VCaP (cell line): ENCODE data around the gene SEZ6L.

Source experiments
- H3K27ac ChIP-seq: fragments of 450-650 bp; 2 replicates; pipeline ENCODE4 v1.5.1; 2017
- CTCF ChIP-seq: fragments of 450-650 bp; conservative IDR thresholded peaks from 2 replicates; pipeline ENCODE4 v1.5.1; 2017; ENCODE audit warnings: mild to moderate bottlenecking, moderate library complexity

The SEZ6L gene

DNA sequence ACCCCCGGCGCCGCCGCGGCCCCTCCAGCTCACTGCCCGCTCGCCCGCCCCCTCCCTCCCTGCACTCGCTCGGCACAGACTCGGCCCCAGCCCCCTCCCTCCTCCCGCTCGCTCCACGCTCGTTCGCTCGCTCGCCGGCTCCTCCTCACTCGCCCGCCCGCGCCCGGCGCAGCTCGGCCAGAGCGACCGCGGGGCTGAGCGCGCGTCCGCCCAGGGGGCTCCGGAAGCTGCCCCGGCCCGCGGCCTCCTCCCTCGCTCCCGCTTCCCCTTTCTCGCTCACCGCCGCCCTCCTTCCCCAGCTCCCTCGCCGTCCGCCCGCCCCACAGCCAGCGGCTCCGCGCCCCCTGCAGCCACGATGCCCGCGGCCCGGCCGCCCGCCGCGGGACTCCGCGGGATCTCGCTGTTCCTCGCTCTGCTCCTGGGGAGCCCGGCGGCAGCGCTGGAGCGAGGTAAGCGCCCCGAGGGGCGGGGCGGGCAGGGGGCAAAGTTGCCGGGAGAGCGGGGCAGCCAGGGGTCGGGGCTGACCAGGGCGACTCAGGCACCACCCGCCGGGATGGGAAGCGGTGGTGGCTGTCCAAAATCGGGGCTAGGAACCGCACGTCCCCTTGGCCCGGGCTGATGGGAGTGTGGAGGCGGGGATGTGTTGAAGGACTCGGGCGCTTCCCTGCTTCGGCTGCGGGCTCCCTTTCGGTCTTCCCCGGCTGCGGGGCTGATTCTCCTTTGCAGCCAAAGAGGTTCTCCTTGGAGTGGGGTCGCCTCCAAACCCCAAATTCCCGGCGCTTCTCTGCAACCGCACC is at the start of gene SEZ6L:
Gene SEZ6L (plus strand): TSS at position 148 of the 797 bp plus-strand sequence. CDS start 208 bp downstream, at position 356.
- no peak within 1 kb of the TSS; the same call in 1 of the 2 replicates for H3K27ac ChIP-seq
- no peak for TF ChIP-seq CTCF

- TF ChIP-seq CTCF: no peak
- no peak overlapping the region for H3K27ac ChIP-seq
These were observed 46.3 kb upstream of the SEZ6L start for GRCh38 chr22:26122920-26123468.

GRCh38 chr22:26124991-26125725 is 44.1 kb upstream of the SEZ6L start:
- H3K27ac ChIP-seq: no peak overlapping the region
- no peak for TF ChIP-seq CTCF

- no peak for TF ChIP-seq CTCF
- no peak overlapping the region for H3K27ac ChIP-seq
These were observed 42.1 kb upstream of the SEZ6L start for GRCh38 chr22:26127126-26127525.

DNA sequence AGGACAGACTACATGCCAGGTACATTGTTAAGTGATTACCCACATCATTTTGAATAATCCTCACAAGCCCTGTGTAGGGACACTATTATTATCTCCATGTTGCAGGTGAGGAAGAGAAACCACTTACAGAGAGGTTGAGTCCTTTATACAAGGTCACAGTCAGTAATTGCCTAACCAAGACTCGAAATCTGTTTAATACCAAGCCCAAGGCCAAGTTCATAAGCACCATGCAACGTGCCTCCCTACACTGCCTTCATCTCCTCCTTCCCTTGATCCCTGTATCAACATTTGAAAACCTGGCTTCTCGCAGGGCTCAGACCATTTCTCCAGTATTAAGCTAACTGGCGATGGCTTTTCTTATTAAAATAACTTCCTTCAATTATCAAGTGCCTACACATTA is 41.7 kb upstream of the SEZ6L start:
- no peak overlapping the region for H3K27ac ChIP-seq

GRCh38 chr22:26131589-26132154 is 37.6 kb upstream of the SEZ6L start:
- TF ChIP-seq CTCF: no peak
- no peak overlapping the region for H3K27ac ChIP-seq

More for the DNA sequence above, 41.7 kb upstream of the SEZ6L start:
- TF ChIP-seq CTCF: no peak
